ENCODE measurements around the gene LAMA3. TPM values are rescaled to one million over a fixed set of nuclear protein-coding genes. Genes with fewer than 3 reads are reported as not detected.

The LAMA3 gene
- polyA plus RNA-seq, 1 donor from 2014 or later: not detected

DNA sequence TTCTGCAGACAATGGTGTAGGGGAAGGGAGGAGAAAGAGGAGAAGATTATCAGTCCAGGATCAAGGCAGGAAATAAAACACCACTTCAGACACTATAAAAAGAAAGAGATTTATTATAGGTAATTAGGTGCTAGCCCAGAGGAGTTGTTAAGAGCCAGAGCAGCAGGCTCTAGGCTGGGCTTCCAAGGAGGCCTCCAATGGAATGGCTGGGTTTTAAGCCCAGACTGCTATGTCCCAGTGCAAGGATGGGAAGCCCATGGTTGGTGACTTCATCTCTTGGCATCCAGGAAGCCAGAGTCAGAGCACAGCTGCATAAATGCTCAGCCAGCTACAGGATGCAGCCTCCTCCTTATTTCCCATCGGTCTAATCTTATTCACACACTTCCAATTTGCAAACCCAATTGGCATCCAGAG, 95.6 kb downstream of the LAMA3 start:
- Mint-ChIP-seq H3K4me1 (peaks cover 0 to 2% (median 0%) of the 10 kb centered on the region in 3 donors), H3K27me3 (peaks cover 9% of the 10 kb centered on the region)

DNA sequence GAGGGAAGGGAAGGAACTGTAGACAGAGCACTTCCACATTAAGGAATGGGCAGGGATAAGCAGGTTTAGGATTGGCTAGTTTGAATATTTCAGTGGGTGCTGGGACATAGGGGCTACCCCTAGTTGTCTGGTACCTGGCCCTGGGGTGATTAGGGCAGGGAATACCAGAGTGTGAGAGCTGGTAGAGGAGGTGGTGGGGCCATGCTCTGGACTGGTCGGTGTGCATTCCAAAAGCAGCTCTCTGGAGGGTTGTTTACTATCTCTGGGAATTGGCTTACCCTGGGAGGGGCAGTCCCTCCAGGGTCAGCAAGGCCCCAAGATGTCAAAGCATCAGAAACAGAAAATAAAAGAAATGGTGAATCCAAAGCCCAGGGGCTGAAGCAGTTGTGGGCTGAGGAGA, 103.8 kb downstream of the LAMA3 start:
- peaks cover 4% of the 10 kb centered on the region for H3K27me3 Mint-ChIP-seq
- H3K4me1 Mint-ChIP-seq: no peaks in the 10 kb centered on the region
- H3K27ac Mint-ChIP-seq: no peak overlapping the region
- peaks cover 2% of the 10 kb centered on the region for H3K36me3 Mint-ChIP-seq
- H3K9me3 Mint-ChIP-seq: peaks cover 0 to 4% (median 0%) of the 10 kb centered on the region in 3 donors
- no peak overlapping the region for H3K4me3 Mint-ChIP-seq

More for the DNA sequence above, 95.6 kb downstream of the LAMA3 start:
- Mint-ChIP-seq H3K27ac (peak overlapping the region in 1 of 3 donors; percentile 60), H3K36me3 (peaks cover 2% of the 10 kb centered on the region), H3K4me3 (no peak overlapping the region), H3K9me3 (peaks cover 0 to 13% (median 10%) of the 10 kb centered on the region in 3 donors)

DNA sequence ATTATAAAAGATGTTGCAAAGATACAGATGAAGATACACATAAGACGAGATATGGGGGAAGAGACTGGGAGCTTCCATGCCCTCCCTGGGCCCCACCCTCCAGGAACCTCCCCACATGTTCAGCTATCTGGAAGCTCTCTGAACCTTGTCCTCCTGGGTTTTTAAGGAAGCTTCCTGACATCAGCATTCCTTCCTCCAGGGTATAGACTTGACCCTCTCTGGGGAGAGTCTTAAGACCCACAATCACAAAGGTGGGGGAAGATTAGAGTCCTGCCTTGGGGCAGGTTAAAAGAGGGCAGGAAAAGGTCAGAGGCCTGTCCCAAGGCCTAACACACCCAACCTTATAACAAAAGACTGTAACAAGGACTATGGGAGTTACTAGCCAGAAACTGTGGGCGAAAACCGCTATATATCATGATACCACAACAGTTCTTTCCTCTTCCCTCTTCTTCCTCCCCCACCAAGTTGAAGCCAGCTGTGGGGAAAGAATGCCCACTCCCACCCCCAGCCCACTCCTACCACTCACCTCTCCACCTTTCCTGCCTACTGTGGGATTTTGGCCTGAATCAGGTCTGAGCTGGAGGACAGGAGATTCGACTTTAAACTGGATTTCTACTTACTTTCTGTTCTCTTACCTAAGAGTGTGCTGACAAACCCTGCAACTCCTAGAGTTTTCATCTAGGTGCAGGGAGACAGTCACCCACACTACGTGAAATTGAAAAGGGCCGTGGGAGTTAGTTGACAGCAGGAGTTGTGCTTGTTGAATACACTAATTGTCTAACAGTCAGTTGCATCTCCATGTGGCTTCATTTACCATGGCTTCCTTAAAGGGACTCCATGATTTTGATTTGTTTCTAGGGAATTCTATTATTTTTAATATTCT, 105.0 kb downstream of the LAMA3 start:
- Mint-ChIP-seq H3K9me3 (peaks cover 0 to 4% (median 0%) of the 10 kb centered on the region in 3 donors), H3K27me3 (peaks cover 9% of the 10 kb centered on the region), H3K27ac (no peak overlapping the region), H3K4me3 (no peak overlapping the region), H3K36me3 (peaks cover 2% of the 10 kb centered on the region), H3K4me1 (no peaks in the 10 kb centered on the region)

DNA sequence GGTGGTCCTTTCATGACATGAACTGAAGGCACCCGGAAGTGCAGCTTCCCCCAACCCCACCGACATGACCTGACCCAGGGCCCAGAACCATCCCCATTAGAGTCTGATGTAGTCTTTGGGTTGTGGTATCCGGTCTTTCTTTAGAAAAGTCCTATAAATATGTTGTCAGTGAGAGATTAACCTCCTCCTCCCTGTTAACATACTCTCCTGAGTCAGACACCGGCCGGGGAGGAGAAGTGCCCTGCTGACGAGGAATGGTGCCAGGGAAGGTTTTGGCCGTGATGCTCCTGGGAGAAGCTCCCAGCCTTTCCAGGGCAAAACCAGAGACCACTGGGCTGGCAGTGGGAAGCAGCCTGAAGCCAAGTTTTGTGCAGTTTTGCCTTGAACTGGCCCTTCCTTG, 109.0 kb downstream of the LAMA3 start:
- peak overlapping the region in 1 of 3 donors; percentile 24 for H3K27ac Mint-ChIP-seq

DNA sequence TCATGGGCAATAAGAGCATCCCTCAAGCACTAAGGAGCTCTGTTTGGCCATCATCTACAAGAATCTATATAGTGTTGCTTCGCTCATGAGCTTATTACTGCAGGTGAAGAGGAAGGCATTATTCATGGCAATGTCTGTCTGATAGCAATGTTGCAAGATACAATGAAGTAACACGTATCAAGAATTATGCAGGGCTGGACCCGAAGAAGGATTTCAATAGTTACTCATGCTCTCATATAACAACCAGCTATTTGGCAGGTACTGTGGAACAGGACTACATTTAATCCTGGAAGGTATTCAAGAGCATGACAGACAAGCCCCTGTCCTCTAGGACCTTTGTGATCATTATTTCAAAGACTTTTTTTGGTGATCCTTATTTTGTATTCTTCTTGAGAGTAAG, 109.6 kb downstream of the LAMA3 start:
- H3K4me3 Mint-ChIP-seq: no peak overlapping the region
- no peaks in the 10 kb centered on the region for H3K36me3 Mint-ChIP-seq
- peaks cover 0 to 5% (median 0%) of the 10 kb centered on the region in 3 donors for H3K9me3 Mint-ChIP-seq
- no peak overlapping the region for H3K27ac Mint-ChIP-seq
- H3K4me1 Mint-ChIP-seq: no peaks in the 10 kb centered on the region
- H3K27me3 Mint-ChIP-seq: peaks cover 9% of the 10 kb centered on the region

More for the DNA sequence above, 109.0 kb downstream of the LAMA3 start:
- Mint-ChIP-seq H3K9me3 (peaks cover 0 to 5% (median 0%) of the 10 kb centered on the region in 3 donors), H3K4me3 (no peak overlapping the region), H3K4me1 (no peaks in the 10 kb centered on the region), H3K27me3 (peaks cover 9% of the 10 kb centered on the region), H3K36me3 (no peaks in the 10 kb centered on the region)

DNA sequence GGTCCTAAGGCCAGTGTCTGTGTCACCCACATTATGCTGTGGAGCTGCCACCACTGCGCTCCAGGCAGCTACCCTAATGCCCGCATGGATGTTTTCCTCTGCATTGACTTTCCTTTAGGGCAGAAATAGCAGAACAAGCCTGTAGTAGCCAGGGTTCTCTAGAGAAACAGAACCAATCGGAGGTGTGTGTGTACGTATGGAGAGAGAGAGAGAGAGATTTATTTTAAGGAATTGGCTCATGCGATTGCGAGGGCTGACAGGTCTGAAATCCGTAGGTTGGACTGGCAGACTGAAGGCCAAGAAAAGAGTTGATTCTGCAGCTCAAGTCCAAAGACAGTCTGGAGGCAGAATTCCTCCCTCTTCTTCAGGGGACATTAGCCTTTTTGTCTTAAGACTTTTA, 110.3 kb downstream of the LAMA3 start:
- no peak overlapping the region for H3K27ac Mint-ChIP-seq

DNA sequence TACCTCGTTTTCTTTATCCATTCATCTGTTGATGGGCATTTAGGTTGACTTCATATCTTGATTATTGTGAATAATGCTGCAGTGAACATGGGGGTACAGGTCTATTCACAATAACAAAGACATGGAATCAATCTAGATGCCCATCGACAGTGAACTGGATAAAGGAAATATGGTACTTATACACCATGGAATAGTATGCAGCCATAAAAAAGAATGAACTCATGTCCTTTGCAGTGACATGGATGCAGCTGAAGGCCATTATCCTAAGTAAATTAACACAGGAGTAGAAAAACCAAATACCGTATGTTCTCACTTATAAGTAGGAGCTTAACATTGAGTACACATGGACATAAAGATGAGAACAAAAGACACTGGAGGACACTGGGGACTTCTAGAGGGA, 111.6 kb downstream of the LAMA3 start:
- Mint-ChIP-seq H3K4me3 (no peak overlapping the region), H3K4me1 (no peaks in the 10 kb centered on the region), H3K9me3 (peaks cover 0 to 5% (median 0%) of the 10 kb centered on the region in 3 donors), H3K27ac (no peak overlapping the region), H3K36me3 (no peaks in the 10 kb centered on the region), H3K27me3 (peaks cover 13% of the 10 kb centered on the region)

More for the DNA sequence above, 110.3 kb downstream of the LAMA3 start:
- Mint-ChIP-seq H3K9me3 (peaks cover 0 to 5% (median 0%) of the 10 kb centered on the region in 3 donors), H3K4me3 (no peak overlapping the region), H3K4me1 (no peaks in the 10 kb centered on the region), H3K36me3 (no peaks in the 10 kb centered on the region), H3K27me3 (peaks cover 9% of the 10 kb centered on the region)

DNA sequence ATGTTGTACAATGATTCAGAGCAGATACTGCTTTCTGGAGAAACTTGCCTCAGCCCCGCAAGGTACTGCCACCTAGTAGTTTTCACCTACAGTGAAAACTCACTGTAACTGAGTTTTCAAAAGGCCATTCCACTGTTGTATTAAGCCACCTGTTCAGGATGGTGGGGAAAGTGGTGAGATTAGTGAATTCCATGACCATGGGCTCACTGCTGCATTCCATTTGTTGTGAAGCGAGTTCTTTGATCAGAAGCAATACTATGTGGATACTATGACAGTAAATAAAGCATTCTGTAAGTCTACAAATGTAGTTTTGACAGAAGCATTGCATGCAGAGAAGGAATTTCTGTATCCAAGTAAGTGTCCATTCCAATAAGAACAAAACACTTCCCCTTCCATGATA, 113.6 kb downstream of the LAMA3 start:
- Mint-ChIP-seq H3K27ac (no peak overlapping the region), H3K27me3 (peaks cover 20% of the 10 kb centered on the region), H3K36me3 (no peaks in the 10 kb centered on the region), H3K9me3 (peaks cover 0 to 5% (median 4%) of the 10 kb centered on the region in 3 donors), H3K4me3 (no peak overlapping the region), H3K4me1 (no peaks in the 10 kb centered on the region)

DNA sequence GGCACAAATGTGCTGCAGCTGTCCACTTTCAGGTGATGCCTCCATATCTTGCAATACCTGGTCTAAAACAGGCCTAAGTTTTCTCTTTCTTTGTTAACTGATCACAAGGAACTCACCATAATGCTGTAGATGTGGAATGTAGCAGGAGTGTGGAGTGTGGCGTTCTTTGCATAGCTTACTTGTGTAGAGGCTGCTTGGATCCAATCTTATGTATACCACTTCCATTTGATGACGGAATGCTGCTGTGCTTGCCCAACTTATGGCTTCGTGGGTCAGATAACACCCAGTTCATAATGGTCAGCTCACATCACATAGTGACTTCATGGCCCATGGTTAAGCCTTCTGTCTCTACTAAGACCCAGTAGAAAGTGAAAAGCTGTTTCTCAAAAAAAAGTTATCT, 114.5 kb downstream of the LAMA3 start:
- H3K27me3 Mint-ChIP-seq: peaks cover 19% of the 10 kb centered on the region
- H3K9me3 Mint-ChIP-seq: peaks cover 0 to 5% (median 4%) of the 10 kb centered on the region in 3 donors
- no peaks in the 10 kb centered on the region for H3K36me3 Mint-ChIP-seq
- H3K4me1 Mint-ChIP-seq: no peaks in the 10 kb centered on the region
- no peak overlapping the region for H3K27ac Mint-ChIP-seq
- no peak overlapping the region for H3K4me3 Mint-ChIP-seq

DNA sequence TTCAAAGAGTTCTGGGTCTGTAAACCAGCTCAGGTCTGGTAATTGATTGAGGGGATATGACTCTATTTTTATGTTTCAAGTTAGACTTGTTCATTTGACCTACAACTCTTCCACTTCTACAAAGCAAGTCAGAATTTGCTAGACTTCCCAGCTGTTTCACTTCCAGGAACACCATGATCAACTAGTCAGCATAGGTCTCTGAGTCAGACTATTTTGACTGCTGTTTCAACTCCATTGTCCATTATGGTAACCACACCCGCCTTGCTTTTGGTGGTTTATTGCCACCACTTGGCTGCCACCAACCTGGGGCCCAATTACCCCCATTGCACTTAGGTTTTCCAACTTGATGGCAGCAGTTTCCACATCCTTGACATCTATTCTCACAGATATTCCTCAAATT, 116.6 kb downstream of the LAMA3 start:
- Mint-ChIP-seq H3K27me3 (peaks cover 13% of the 10 kb centered on the region), H3K36me3 (no peaks in the 10 kb centered on the region), H3K27ac (no peak overlapping the region), H3K4me3 (no peak overlapping the region), H3K4me1 (no peaks in the 10 kb centered on the region), H3K9me3 (peaks cover 0 to 4% (median 2%) of the 10 kb centered on the region in 3 donors)

DNA sequence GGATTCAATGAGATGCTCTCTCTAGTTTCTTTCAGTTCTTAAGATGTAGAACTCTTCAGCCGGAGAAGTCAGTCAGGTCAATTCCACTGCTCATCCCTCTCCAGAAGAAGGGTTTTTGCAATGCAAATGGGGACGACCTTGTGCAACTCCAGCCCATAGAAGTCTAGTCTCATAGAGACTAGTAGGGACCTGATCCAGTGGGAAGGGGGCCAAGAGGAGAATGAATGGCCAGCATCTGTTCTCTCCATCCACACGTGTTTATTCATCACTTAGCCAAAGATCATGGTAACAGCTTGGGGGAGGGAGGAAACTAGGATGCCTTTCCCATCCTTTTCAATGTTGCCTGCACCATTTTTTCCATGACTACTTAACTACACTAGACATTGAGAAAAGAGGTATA, 120.2 kb downstream of the LAMA3 start:
- Mint-ChIP-seq H3K36me3 (no peaks in the 10 kb centered on the region), H3K9me3 (peaks cover 0 to 4% (median 0%) of the 10 kb centered on the region in 3 donors), H3K4me1 (peaks cover 0 to 4% (median 0%) of the 10 kb centered on the region in 3 donors), H3K27ac (no peak overlapping the region), H3K4me3 (no peak overlapping the region), H3K27me3 (peaks cover 11% of the 10 kb centered on the region)

DNA sequence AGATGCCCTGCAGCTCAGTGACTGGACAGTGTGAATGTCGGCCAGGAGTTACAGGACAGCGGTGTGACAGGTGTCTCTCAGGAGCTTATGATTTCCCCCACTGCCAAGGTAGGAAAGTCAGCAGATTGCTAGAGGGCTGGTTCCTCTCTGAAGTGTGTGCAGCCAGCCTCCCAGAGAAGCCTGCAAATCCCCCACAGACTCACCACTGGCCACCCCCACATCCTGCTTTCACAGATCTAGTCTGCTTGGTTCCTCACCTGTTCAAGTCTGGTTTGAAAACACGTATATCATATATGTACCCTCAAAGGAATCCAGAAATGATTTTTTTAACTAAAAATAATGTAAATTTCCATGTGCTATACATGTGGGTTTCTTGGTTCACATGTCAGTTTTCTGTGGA, 121.1 kb downstream of the LAMA3 start:
- no peaks in the 10 kb centered on the region for H3K36me3 Mint-ChIP-seq
- peaks cover 0 to 4% (median 0%) of the 10 kb centered on the region in 3 donors for H3K9me3 Mint-ChIP-seq
- no peak overlapping the region for H3K4me3 Mint-ChIP-seq
- H3K27ac Mint-ChIP-seq: peak overlapping the region in 1 of 3 donors; percentile 81
- peaks cover 8% of the 10 kb centered on the region for H3K27me3 Mint-ChIP-seq
- H3K4me1 Mint-ChIP-seq: peaks cover 0 to 4% (median 0%) of the 10 kb centered on the region in 3 donors

DNA sequence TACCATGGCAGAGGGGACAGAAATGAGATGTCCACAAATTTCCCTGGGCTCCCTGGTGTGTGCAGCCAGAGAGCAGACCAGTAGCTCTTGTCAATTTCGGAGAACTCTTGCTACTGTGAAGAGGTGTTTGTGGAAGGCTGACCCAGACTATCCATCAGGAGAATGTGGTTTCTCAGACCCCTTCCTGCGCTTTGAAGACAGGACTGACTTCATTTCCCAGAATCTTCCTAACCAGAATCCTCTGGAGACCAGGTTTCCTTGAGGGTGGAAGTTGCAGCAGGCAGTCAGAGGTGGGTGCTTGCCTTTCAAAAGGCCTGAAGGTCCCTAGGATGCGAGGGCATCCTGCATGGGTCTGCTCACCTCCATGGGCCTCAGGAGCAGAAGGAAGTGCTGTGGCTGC, 121.9 kb downstream of the LAMA3 start:
- peaks cover 5% of the 10 kb centered on the region for H3K27me3 Mint-ChIP-seq
- H3K4me3 Mint-ChIP-seq: no peak overlapping the region
- H3K27ac Mint-ChIP-seq: no peak overlapping the region
- peaks cover 0 to 7% (median under 1%) of the 10 kb centered on the region in 3 donors for H3K4me1 Mint-ChIP-seq
- H3K36me3 Mint-ChIP-seq: no peaks in the 10 kb centered on the region
- peaks cover 0 to 4% (median 0%) of the 10 kb centered on the region in 3 donors for H3K9me3 Mint-ChIP-seq

DNA sequence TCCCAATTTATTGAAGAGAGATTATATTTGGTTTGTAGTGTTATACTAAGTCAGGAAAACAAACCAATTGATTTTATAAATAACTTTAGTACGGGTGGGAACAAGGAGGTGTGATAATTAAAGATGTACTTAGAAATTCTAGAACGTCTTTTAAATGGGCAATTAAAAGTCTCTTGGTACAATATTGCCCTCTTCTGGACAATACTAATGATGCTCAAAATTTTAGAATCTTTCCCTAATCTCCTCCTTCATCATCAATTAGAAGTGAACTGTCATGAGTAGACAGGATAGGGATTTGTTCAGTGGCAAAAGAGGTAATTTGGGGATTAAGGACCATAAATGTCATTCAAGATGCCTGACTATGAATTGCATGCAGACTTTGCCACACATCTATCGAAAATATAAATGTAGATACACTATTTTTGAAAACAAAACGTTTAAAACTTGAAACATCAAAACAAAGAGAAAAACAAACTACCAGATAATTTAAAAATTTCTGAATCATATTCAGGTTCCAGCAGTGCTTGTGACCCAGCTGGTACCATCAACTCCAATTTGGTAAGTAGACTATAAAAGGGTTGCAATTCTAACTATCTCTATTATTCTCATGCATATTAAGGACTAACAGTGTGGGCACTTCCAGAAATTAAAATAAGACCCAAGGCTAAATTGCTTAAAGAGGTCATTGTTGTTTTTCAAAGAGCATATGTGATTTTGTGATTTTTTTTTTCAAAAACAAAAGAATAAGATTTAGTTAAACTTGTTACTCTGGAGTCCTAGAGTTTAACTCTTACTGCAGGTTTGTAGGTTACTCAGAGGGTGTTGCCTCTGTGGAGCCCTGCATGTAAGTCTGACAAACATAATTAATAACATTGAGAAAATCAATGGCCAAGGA, 123.5 kb downstream of the LAMA3 start:
- no peaks in the 10 kb centered on the region for H3K27me3 Mint-ChIP-seq
- H3K9me3 Mint-ChIP-seq: no peaks in the 10 kb centered on the region
- H3K4me1 Mint-ChIP-seq: peaks cover 4 to 11% (median 8%) of the 10 kb centered on the region in 3 donors
- H3K4me3 Mint-ChIP-seq: no peak overlapping the region
- H3K36me3 Mint-ChIP-seq: no peaks in the 10 kb centered on the region
- no peak overlapping the region for H3K27ac Mint-ChIP-seq
